ENCODE data around the gene KLHL28. TPM values are rescaled to one million over a fixed set of nuclear protein-coding genes. Genes with fewer than 3 reads are reported as not detected.

KLHL28 gene
- total RNA-seq, 1 donor from 2014 or later: 11.2 TPM

Other genes with a start within 250 kb of the KLHL28 start
- gene TOGARAM1, start 243 bp upstream of the KLHL28 start, total RNA-seq: 16.3 TPM
- 14.3 TPM for gene PRPF39, start 122.2 kb upstream of the KLHL28 start, total RNA-seq
- gene FKBP3, start 172.5 kb upstream of the KLHL28 start, total RNA-seq: 81.4 TPM
- 3.3 TPM for gene FANCM, start 174.0 kb upstream of the KLHL28 start, total RNA-seq